MCF 10A (cell line): Measurements from ENCODE around the gene CABLES2. TPM values are rescaled to one million over a fixed set of nuclear protein-coding genes. Genes with fewer than 3 reads are reported as not detected.

Source experiments
- BruUV-seq: library from RNA; stranded (reverse); fragments of 400-500 nt; replicated peaks from 2 replicates; lab custom pipeline; 2021; lab: Mats Ljungman, UMichigan
- CTCF ChIA-PET: fragments of 300-600 bp; sonication (Branson Sonifier 250); formaldehyde crosslinking; extraction: SDS; loops from one replicate; lab custom pipeline; 2021; ENCODE audit warnings: antibody characterized with exemption, inconsistent platforms; lab: Yijun Ruan, JAX
- POLR2A ChIA-PET: fragments of 300-600, 350-650 bp; sonication (Branson Sonifier 250); formaldehyde crosslinking; extraction: SDS; loops from one replicate; lab custom pipeline; 2020; ENCODE audit warnings: antibody characterized with exemption, inconsistent platforms; lab: Yijun Ruan, JAX
- DNase-seq: peaks from one replicate; pipeline ENCODE4 v3.0.0-alpha.2; 2018; ENCODE audit not compliant: unreplicated experiment
- H3K27ac Mint-ChIP-seq: one replicate; pipeline ENCODE4 v1.8.0; 2022; ENCODE audit warnings: mild to moderate bottlenecking, low read depth, mixed read lengths; ENCODE audit not compliant: unreplicated experiment
- H3K27me3 Mint-ChIP-seq: one replicate; pipeline ENCODE4 v1.8.0; 2022; ENCODE audit warnings: mixed read lengths; ENCODE audit not compliant: insufficient read depth, unreplicated experiment
- H3K36me3 Mint-ChIP-seq: one replicate; pipeline ENCODE4 v1.8.0; 2022; ENCODE audit warnings: mild to moderate bottlenecking, moderate library complexity, mixed read lengths; ENCODE audit not compliant: insufficient read depth, unreplicated experiment
- H3K4me1 Mint-ChIP-seq: one replicate; pipeline ENCODE4 v1.8.0; 2022; ENCODE audit warnings: mixed read lengths; ENCODE audit not compliant: insufficient read depth, unreplicated experiment
- H3K4me3 Mint-ChIP-seq: one replicate; pipeline ENCODE4 v1.8.0; 2022; ENCODE audit warnings: mild to moderate bottlenecking, moderate library complexity, mixed read lengths; ENCODE audit not compliant: unreplicated experiment
- H3K9me3 Mint-ChIP-seq: one replicate; pipeline ENCODE4 v1.8.0; 2022; ENCODE audit warnings: mixed read lengths; ENCODE audit not compliant: unreplicated experiment
- intact Hi-C: fragments of 100-400 bp; cut with micrococcal nuclease; formaldehyde crosslinking; loops from 2 replicates; pipeline ENCODE4 v1.14.1; 2022
- total RNA-seq: library from RNA; stranded (reverse); gene quantifications from 2 replicates; pipeline ENCODE4 v1.2.3, GENCODE V29; 2022
- TF ChIP-seq, protein P1 (sequence below): fragments of 200-600 bp; IDR thresholded peaks from one replicate; pipeline ENCODE4 v1.8.0; 2022; ENCODE audit warnings: antibody characterized with exemption, mild to moderate bottlenecking; ENCODE audit not compliant: unreplicated experiment

The CABLES2 gene
- total RNA-seq, 1 experiment from 2014 or later: 1.5 TPM

DNA sequence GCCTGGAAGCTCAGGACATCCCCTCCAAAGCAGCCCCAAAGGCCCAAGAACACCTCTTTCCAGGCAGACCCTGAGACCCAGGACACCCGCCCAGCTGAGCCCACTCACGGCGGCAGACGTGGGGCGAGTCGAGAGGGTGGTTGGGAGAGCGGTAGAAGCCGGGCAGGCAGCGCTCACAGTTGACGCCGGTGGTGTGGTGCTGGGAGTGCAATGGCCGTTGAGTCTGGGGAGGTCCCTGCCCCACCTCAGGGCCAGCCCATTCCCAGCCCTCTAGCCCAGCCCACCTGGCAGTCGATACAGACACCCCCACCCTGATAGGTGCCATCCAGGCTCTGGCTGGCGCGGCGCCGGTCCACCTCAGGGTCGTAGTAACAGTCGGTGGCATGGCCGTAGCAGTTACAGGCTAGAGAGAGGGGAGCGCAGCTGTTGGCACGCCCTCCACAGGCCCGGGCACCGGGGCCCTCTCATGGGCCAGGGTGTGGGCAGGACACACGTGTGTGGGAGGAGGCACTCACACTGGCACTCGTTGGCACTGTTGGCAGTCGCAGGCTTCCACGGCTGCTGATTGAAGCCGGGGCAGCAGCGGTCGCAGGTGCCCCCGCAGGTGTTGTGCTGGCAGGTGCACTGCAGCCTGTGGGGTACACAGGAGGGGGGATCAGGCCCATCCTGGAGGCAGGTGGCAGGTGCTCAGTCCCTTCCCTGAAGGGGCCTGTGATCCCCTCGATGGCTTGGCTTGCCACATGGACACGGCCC is 60.5 kb downstream of the CABLES2 start:
- DNase-seq: no peak
- BruUV-seq: no TSS peak
- Mint-ChIP-seq H3K4me1 (peaks cover 12% of the 10 kb centered on the region), H3K9me3 (peaks cover 8% of the 10 kb centered on the region), H3K4me3 (no peak overlapping the region), H3K27me3 (no peaks in the 10 kb centered on the region), H3K27ac (no peak overlapping the region), H3K36me3 (peaks cover 92% of the 10 kb centered on the region)
- TF ChIP-seq, protein P1, sequence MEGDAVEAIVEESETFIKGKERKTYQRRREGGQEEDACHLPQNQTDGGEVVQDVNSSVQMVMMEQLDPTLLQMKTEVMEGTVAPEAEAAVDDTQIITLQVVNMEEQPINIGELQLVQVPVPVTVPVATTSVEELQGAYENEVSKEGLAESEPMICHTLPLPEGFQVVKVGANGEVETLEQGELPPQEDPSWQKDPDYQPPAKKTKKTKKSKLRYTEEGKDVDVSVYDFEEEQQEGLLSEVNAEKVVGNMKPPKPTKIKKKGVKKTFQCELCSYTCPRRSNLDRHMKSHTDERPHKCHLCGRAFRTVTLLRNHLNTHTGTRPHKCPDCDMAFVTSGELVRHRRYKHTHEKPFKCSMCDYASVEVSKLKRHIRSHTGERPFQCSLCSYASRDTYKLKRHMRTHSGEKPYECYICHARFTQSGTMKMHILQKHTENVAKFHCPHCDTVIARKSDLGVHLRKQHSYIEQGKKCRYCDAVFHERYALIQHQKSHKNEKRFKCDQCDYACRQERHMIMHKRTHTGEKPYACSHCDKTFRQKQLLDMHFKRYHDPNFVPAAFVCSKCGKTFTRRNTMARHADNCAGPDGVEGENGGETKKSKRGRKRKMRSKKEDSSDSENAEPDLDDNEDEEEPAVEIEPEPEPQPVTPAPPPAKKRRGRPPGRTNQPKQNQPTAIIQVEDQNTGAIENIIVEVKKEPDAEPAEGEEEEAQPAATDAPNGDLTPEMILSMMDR: no peak
- intact Hi-C loops: no loop called here
- CTCF ChIA-PET: interaction anchor here (0.8 to 1.0 kb wide), 3 partner anchors 20 to 36 kb away, joined by 3 to 6 read pairs (median 5); no protein-coding TSS in a partner anchor
- POLR2A ChIA-PET: interaction anchor here (0.7 to 2.3 kb wide), 5 partner anchors 11 to 358 kb away, joined by 3 to 8 read pairs (median 3); partner anchors contain the start of gene RPS21

- Mint-ChIP-seq H3K27me3 (no peaks in the 10 kb centered on the region), H3K4me1 (peaks cover 6% of the 10 kb centered on the region), H3K4me3 (no peak overlapping the region), H3K36me3 (peaks cover 94% of the 10 kb centered on the region), H3K27ac (no peak overlapping the region), H3K9me3 (peaks cover 8% of the 10 kb centered on the region)
- ChIA-PET CTCF (interaction anchor here (0.8 to 1.0 kb wide), 2 partner anchors 20 to 37 kb away, joined by 3 to 5 read pairs; no protein-coding TSS in a partner anchor), POLR2A (interaction anchor here (0.7 to 3.3 kb wide), 7 partner anchors 14 to 359 kb away, joined by 3 to 13 read pairs (median 4); partner anchors contain the start of gene RPS21)
- intact Hi-C loops: no loop called here
- TF ChIP-seq, protein P1: no peak
- no TSS peak for BruUV-seq
- no peak for DNase-seq
Observed at GRCh38 chr20:62345681-62346370, 61.3 kb downstream of the CABLES2 start.

GRCh38 chr20:62344782-62345181 is 62.3 kb downstream of the CABLES2 start:
- intact Hi-C loops: no loop called here
- ChIA-PET CTCF (interaction anchor here (1.2 to 2.8 kb wide), 2 partner anchors 20 to 38 kb away, joined by 5 to 13 read pairs; no protein-coding TSS in a partner anchor), POLR2A (interaction anchor here (1.0 to 3.3 kb wide), 7 partner anchors 13 to 43 kb away, joined by 3 to 13 read pairs (median 5); no protein-coding TSS in a partner anchor)

More at GRCh38 chr20:62344782-62345181, 62.3 kb downstream of the CABLES2 start:
- no TSS peak for BruUV-seq
- peaks cover 94% of the 10 kb centered on the region for H3K36me3 Mint-ChIP-seq
- H3K9me3 Mint-ChIP-seq: peaks cover 8% of the 10 kb centered on the region
- no peaks in the 10 kb centered on the region for H3K27me3 Mint-ChIP-seq
- TF ChIP-seq, protein P1: no peak
- DNase-seq: no peak
- H3K4me1 Mint-ChIP-seq: peaks cover 4% of the 10 kb centered on the region
- H3K27ac Mint-ChIP-seq: no peak overlapping the region
- no peak overlapping the region for H3K4me3 Mint-ChIP-seq
